Subcutaneous abdominal adipose tissue (tissue), 5 donors: Measurements from ENCODE around the gene SF3B1.
"Not testable (repeated sequence)": the region's sequence is repeated elsewhere in the genome, so short reads cannot be mapped to it uniquely, and the experiment has no call there.

Source experiments
- H3K27ac ChIP-seq: one replicate; pipeline ENCODE4 v1.7.0; 2013; ENCODE audit warnings: low read depth, mild to moderate bottlenecking, inconsistent platforms, low read length, moderate library complexity
- H3K27me3 ChIP-seq, 5 donors: one replicate each; pipeline ENCODE4 v1.7.0; 2013; ENCODE audit warnings: low read length in 5 of 5, inconsistent platforms in 1 of 5; ENCODE audit not compliant: control insufficient read depth in 5 of 5, insufficient read depth in 4 of 5
- H3K36me3 ChIP-seq, 5 donors: one replicate each; pipeline ENCODE4 v1.7.0; 2013; ENCODE audit warnings: low read length in 5 of 5; ENCODE audit not compliant: control insufficient read depth in 5 of 5, insufficient read depth in 5 of 5
- H3K4me1 ChIP-seq, 5 donors: one replicate each; pipeline ENCODE4 v1.7.0; 2013; ENCODE audit warnings: low read length in 5 of 5, mild to moderate bottlenecking in 3 of 5, moderate library complexity in 1 of 5; ENCODE audit not compliant: control insufficient read depth in 5 of 5, insufficient read depth in 5 of 5
- H3K4me3 ChIP-seq, 5 donors: one replicate each; pipeline ENCODE4 v1.7.0; 2013; ENCODE audit warnings: low read length in 5 of 5, low read depth in 1 of 5
- H3K9ac ChIP-seq, 5 donors: one replicate each; pipeline ENCODE4 v1.7.0; 2013; ENCODE audit warnings: low read length in 5 of 5, mild to moderate bottlenecking in 4 of 5, moderate library complexity in 3 of 5
- H3K9me3 ChIP-seq, 5 donors: one replicate each; pipeline ENCODE4 v1.7.0; 2013; ENCODE audit warnings: low read length in 5 of 5; ENCODE audit not compliant: control insufficient read depth in 5 of 5
- donor health status: healthy.
- donor health status: healthy.
- donor health status: healthy.
- donor health status: healthy.
- donor health status: healthy.

Gene SF3B1

DNA sequence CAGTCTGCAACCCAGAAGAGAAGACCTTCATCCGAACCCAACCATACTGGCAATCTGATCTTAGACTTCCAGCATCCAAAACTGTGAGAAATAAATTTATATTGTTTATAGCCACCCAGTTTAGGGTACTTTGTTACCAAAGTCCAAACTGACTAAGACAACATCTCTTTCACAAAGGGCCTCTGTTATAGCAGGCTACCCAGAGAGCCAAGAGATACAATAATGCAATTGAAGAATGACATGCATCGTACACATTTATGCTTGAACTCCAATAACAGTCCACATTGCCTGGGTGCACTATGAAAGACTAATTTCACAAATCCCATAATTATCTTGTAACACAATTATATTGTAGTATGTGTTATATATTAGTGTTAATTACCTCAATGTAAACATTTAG, 85.1 kb downstream of the SF3B1 start:
- Histone ChIP-seq H3K36me3 (no peaks in the 10 kb centered on the region), H3K27me3 (no peaks in the 10 kb centered on the region), H3K4me1 (no peaks in the 10 kb centered on the region), H3K9me3 (no peaks in the 10 kb centered on the region), H3K9ac (no peak overlapping the region), H3K27ac (no peak overlapping the region), H3K4me3 (no peak overlapping the region)

DNA sequence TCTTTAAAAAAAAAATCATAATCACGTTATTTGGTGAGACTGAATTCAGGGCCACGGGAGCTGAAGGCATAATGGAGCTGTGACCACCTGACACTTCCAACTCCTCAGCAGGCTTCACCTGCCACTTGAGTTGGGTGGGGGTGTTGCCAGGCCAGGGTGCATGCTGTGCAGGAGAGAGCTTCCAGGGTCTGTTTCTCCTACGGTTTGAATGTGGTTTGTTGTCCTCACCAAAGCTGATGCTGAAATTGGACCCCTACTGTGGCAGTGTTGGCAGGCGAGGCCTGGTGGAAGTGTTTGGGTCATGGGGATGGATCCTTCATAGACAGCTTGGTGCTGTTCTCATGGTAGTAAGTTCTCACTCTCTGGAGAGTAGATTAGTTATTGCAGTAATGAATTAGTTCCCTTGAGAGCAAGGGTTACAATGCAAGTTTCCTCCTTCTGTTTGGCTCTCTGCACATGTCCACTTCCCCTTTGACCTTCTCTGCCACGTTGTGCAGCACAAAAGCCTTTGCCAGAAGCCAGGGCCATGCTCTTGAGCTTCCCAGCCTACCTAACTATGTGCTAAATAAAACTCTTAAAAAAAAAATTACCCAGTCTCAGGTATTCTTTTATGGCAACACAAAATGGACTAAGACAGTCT, 86.0 kb downstream of the SF3B1 start:
- Histone ChIP-seq H3K9ac (no peak overlapping the region), H3K4me1 (no peaks in the 10 kb centered on the region), H3K27ac (no peak overlapping the region), H3K4me3 (no peak overlapping the region), H3K27me3 (no peaks in the 10 kb centered on the region), H3K9me3 (no peaks in the 10 kb centered on the region), H3K36me3 (no peaks in the 10 kb centered on the region)

DNA sequence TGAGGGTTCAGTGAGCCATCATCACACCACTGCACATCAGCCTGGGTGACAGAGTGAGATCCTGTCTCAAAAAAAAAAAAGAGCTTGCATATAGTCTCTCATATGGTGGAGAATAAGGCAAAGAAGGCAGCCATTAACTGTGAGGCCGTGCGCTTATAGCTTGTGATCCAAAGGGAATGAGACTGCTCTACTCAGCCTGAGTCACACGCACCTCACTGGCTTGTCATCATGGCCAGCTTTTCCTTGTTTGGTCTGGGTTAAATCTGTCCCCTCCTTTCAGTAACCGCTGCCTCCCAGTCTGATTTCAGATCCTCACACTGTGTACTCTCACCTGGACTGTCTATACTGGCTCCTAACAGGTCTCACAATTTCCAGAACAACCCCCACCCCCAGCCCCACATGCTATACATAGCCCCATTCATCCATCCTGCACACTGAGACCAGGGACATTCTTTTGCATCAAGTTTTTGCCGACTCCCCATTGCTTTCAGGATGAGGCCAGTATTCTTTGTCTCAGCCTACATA, 88.9 kb downstream of the SF3B1 start:
- H3K36me3 ChIP-seq, result no peaks in the 10 kb centered on the region
- H3K9ac ChIP-seq, result no peak overlapping the region
- no peaks in the 10 kb centered on the region for H3K4me1 ChIP-seq
- H3K9me3 ChIP-seq, result no peaks in the 10 kb centered on the region
- H3K27ac ChIP-seq, result no peak overlapping the region
- no peak overlapping the region for H3K4me3 ChIP-seq
- no peaks in the 10 kb centered on the region for H3K27me3 ChIP-seq

DNA sequence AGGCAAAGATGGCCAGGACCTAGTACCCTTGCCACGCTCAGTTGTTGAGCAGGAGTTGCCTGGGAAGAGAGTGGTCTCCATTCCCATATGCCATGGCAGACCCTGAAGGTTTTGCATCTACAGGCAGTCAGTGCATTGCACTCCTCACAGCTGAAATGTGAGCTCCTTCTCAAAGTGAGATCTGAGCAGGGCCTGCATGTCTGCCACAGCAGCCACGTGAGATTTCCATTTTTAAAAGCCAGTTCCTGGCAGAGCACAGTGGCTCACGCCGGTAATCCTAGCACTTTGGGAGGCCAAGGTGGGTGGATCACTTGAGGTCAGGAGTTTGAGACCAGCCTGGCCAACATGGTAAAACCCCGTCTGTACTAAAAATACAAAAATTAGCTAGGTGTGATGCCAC, 90.9 kb downstream of the SF3B1 start:
- not testable (repeated sequence) for H3K27me3 ChIP-seq, H3K9ac ChIP-seq, H3K36me3 ChIP-seq, H3K27ac ChIP-seq, H3K4me3 ChIP-seq, H3K4me1 ChIP-seq, H3K9me3 ChIP-seq

DNA sequence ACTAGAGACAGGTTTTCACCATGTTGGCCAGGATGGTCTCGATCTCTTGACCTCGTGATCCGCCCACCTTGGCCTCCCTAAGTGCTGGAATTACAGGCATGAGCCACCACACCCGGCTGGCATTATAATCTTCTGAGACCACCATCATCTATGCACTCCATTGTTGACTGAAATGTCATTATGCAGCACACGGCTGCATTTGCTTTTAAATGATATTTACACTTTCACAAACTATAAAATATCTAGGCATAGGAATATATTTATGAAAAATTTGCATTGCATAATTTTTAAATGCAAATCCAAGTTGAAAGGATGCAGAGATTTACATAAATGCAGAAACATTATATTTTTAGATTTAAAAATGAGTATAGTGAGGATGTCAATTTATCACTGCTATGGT, 94.2 kb downstream of the SF3B1 start:
- Histone ChIP-seq H3K36me3 (no peaks in the 10 kb centered on the region), H3K9me3 (no peaks in the 10 kb centered on the region), H3K27me3 (no peaks in the 10 kb centered on the region), H3K4me1 (no peaks in the 10 kb centered on the region), H3K4me3 (no peak overlapping the region), H3K9ac (no peak overlapping the region), H3K27ac (no peak overlapping the region)
